PC-9 (cell line): Measurements from ENCODE around the gene ZMAT5.

ENCODE experiments used
- EZH2 ChIP-seq: fragments of 200-600 bp; sonication (generic); IDR thresholded peaks from 2 replicates; pipeline ENCODE4 v1.8.0; 2017; ENCODE audit warnings: antibody characterized with exemption, low read depth
- TF ChIP-seq, protein P1 (sequence below): fragments of 200-600 bp; sonication (generic); conservative IDR thresholded peaks from 2 replicates; pipeline ENCODE4 v1.6.1; 2017; ENCODE audit warnings: mixed run types, antibody characterized with exemption, mild to moderate bottlenecking, moderate library complexity

DNA sequence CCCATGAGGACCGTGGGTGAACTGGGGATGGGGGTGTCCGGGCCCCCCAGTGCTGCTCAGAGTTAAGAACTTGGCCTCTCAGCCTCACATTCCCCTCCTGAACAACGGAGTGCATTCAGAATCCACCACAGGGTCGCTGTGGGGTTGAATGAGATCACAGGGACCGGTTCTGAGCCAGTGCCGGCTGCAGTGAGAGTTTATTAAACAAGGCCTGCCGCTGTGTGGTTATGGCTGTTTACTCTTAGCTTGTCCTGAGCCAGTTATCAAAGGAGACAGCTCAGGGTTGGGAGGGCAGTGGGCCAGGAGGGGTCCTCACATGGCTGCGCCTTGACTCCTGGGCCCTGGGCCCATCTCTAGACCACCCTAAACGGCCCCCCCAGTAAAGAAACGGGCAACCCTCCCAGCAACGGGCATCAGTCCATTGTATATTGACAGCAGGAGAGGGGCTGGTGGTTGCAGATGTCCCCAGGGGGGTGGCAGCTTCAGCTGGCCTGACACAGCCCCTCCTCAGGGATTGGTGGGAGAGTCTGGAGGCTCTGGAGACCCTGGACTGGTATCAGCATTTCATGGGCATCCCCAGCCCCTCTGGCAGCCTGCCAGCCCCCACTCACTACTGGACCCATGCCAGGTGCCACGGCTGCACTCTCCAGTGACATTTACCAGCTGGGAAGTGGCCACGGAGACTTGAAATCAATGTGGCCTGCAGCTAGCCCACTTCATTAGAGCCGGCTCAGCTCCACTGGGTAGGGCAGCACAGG is 62.1 kb downstream of the ZMAT5 start:
- TF ChIP-seq, protein P1, sequence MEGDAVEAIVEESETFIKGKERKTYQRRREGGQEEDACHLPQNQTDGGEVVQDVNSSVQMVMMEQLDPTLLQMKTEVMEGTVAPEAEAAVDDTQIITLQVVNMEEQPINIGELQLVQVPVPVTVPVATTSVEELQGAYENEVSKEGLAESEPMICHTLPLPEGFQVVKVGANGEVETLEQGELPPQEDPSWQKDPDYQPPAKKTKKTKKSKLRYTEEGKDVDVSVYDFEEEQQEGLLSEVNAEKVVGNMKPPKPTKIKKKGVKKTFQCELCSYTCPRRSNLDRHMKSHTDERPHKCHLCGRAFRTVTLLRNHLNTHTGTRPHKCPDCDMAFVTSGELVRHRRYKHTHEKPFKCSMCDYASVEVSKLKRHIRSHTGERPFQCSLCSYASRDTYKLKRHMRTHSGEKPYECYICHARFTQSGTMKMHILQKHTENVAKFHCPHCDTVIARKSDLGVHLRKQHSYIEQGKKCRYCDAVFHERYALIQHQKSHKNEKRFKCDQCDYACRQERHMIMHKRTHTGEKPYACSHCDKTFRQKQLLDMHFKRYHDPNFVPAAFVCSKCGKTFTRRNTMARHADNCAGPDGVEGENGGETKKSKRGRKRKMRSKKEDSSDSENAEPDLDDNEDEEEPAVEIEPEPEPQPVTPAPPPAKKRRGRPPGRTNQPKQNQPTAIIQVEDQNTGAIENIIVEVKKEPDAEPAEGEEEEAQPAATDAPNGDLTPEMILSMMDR: no peak
- no peak for TF ChIP-seq EZH2
